K562 (cell line): Measurements from ENCODE around the gene CDC26. TPM values are rescaled to one million over a fixed set of nuclear protein-coding genes. Genes with fewer than 3 reads are reported as not detected.

Experiments used
- polyA plus RNA-seq, 8 experiments: library from polyadenylated mRNA; depleted of rRNA in 4 of 8; stranded (reverse) in 5 of 8; unstranded in 3 of 8; fragments of >200 nt; fragmentation: Nextera tagmentation in 2 of 8; fragmentation: Illumina TruSeq in 1 of 8; extraction: Ambion mirVana in 2 of 8; extraction: Trizol in 1 of 8; gene quantifications; 2 replicates each; pipeline versions ENCODE4 v1.2.1 to v1.2.3, GENCODE V29; 2011 to 2014; ENCODE audit warnings: inconsistent platforms in 1 of 8, missing spikeins in 1 of 8
- total RNA-seq, 7 experiments: library from RNA; depleted of rRNA in 6 of 7; stranded (reverse); fragments of >200 nt in 6 of 7; fragmentation: Illumina TruSeq in 2 of 7; extraction: Trizol in 2 of 7; gene quantifications; 2 replicates each; pipeline versions ENCODE4 v1.2.1 to v1.2.3, GENCODE V29; 2011 to 2021; ENCODE audit warnings: low replicate concordance in 1 of 7

Gene CDC26
- total and polyA plus RNA-seq, 9 of the 15 experiments (the other 6 are each of a cell fraction or from before 2014, with no cell fraction given) = 33.0 to 147 (median 60.0) TPM

Other genes with a start within 250 kb of the CDC26 start
Only the 7 nearest of the 13 such genes appear.
- gene FKBP15, start 54.3 kb downstream of the CDC26 start, total RNA-seq (2014; rRNA removed) = 15.2 and 18.3 TPM in 2 replicates
- gene FKBP15, start 54.3 kb downstream of the CDC26 start, total RNA-seq (2014; rRNA removed; fragmentation: Illumina TruSeq; extraction: Trizol) = 16.3 and 18.1 TPM in 2 replicates
- 20.1 and 21.6 TPM in 2 replicates for gene FKBP15, start 54.3 kb downstream of the CDC26 start, total RNA-seq (2015; rRNA removed; fragmentation: Illumina TruSeq; extraction: Trizol)
- gene FKBP15, start 54.3 kb downstream of the CDC26 start, total RNA-seq (2021) = 17.9 and 18.9 TPM in 2 replicates
- gene FKBP15, start 54.3 kb downstream of the CDC26 start, polyA plus RNA-seq (2011; rRNA removed) = 38.0 and 45.2 TPM in 2 replicates
- 19.5 and 23.2 TPM in 2 replicates for gene FKBP15, start 54.3 kb downstream of the CDC26 start, polyA plus RNA-seq (2014; fragmentation: Illumina TruSeq; extraction: Trizol)
- gene FKBP15, start 54.3 kb downstream of the CDC26 start, polyA plus RNA-seq (2014; fragmentation: Nextera tagmentation; extraction: Ambion mirVana) = 10 to 100 TPM in 1 of 2 experiments, 1 to 10 TPM in 1; 8.7 to 15.3 TPM
- gene FKBP15, start 54.3 kb downstream of the CDC26 start, polyA plus RNA-seq (2014; rRNA removed) = 17.9 and 18.9 TPM in 2 replicates
- 15.4 and 17.2 TPM in 2 replicates for gene SLC31A1, start 54.0 kb downstream of the CDC26 start, total RNA-seq (2014; rRNA removed)
- gene SLC31A1, start 54.0 kb downstream of the CDC26 start, total RNA-seq (2014; rRNA removed; fragmentation: Illumina TruSeq; extraction: Trizol) = 28.6 and 29.9 TPM in 2 replicates
- 17.3 and 19.7 TPM in 2 replicates for gene SLC31A1, start 54.0 kb downstream of the CDC26 start, total RNA-seq (2015; rRNA removed; fragmentation: Illumina TruSeq; extraction: Trizol)
- 25.8 and 25.9 TPM in 2 replicates for gene SLC31A1, start 54.0 kb downstream of the CDC26 start, total RNA-seq (2021)
- 39.3 and 40.7 TPM in 2 replicates for gene SLC31A1, start 54.0 kb downstream of the CDC26 start, polyA plus RNA-seq (2011; rRNA removed)
- gene SLC31A1, start 54.0 kb downstream of the CDC26 start, polyA plus RNA-seq (2014; fragmentation: Illumina TruSeq; extraction: Trizol) = 32.0 and 34.6 TPM in 2 replicates
- 10 to 100 TPM; 21.7 to 30.7 TPM for gene SLC31A1, start 54.0 kb downstream of the CDC26 start, polyA plus RNA-seq (2014; fragmentation: Nextera tagmentation; extraction: Ambion mirVana)
- 19.7 and 25.4 TPM in 2 replicates for gene SLC31A1, start 54.0 kb downstream of the CDC26 start, polyA plus RNA-seq (2014; rRNA removed)
- gene PRPF4, start 86 bp upstream of the CDC26 start, total RNA-seq (2014; rRNA removed) = 36.2 and 39.8 TPM in 2 replicates
- gene PRPF4, start 86 bp upstream of the CDC26 start, total RNA-seq (2014; rRNA removed; fragmentation: Illumina TruSeq; extraction: Trizol) = 42.4 and 45.0 TPM in 2 replicates
- gene PRPF4, start 86 bp upstream of the CDC26 start, total RNA-seq (2015; rRNA removed; fragmentation: Illumina TruSeq; extraction: Trizol) = 52.7 and 53.2 TPM in 2 replicates
- 36.1 and 36.7 TPM in 2 replicates for gene PRPF4, start 86 bp upstream of the CDC26 start, total RNA-seq (2021)
- gene PRPF4, start 86 bp upstream of the CDC26 start, polyA plus RNA-seq (2011; rRNA removed) = 18.3 and 26.1 TPM in 2 replicates
- 44.7 and 49.8 TPM in 2 replicates for gene PRPF4, start 86 bp upstream of the CDC26 start, polyA plus RNA-seq (2014; fragmentation: Illumina TruSeq; extraction: Trizol)
- 10 to 100 TPM; 25.8 to 66.0 TPM for gene PRPF4, start 86 bp upstream of the CDC26 start, polyA plus RNA-seq (2014; fragmentation: Nextera tagmentation; extraction: Ambion mirVana)
- gene PRPF4, start 86 bp upstream of the CDC26 start, polyA plus RNA-seq (2014; rRNA removed) = 29.5 and 30.2 TPM in 2 replicates
- gene RNF183, start 27.8 kb upstream of the CDC26 start, total RNA-seq (2014; rRNA removed) = not detected in 2 replicates
- not detected in 2 replicates for gene RNF183, start 27.8 kb upstream of the CDC26 start, total RNA-seq (2014; rRNA removed; fragmentation: Illumina TruSeq; extraction: Trizol)
- not detected in 2 replicates for gene RNF183, start 27.8 kb upstream of the CDC26 start, total RNA-seq (2015; rRNA removed; fragmentation: Illumina TruSeq; extraction: Trizol)
- gene RNF183, start 27.8 kb upstream of the CDC26 start, total RNA-seq (2021) = 0.22 TPM in 1 of 2 replicates, not detected in the other
- 2.0 and 3.1 TPM in 2 replicates for gene RNF183, start 27.8 kb upstream of the CDC26 start, polyA plus RNA-seq (2011; rRNA removed)
- gene RNF183, start 27.8 kb upstream of the CDC26 start, polyA plus RNA-seq (2014; fragmentation: Illumina TruSeq; extraction: Trizol) = 0.08 TPM in 1 of 2 replicates, not detected in the other
- gene RNF183, start 27.8 kb upstream of the CDC26 start, polyA plus RNA-seq (2014; fragmentation: Nextera tagmentation; extraction: Ambion mirVana) = under 1 TPM in 1 of 2 experiments, not detected in 1; 0.04 TPM
- gene RNF183, start 27.8 kb upstream of the CDC26 start, polyA plus RNA-seq (2014; rRNA removed) = 0.08 and 0.11 TPM in 2 replicates
- 0.64 and 0.78 TPM in 2 replicates for gene WDR31, start 64.7 kb upstream of the CDC26 start, total RNA-seq (2014; rRNA removed)
- gene WDR31, start 64.7 kb upstream of the CDC26 start, total RNA-seq (2014; rRNA removed; fragmentation: Illumina TruSeq; extraction: Trizol) = 0.95 and 1.3 TPM in 2 replicates
- gene WDR31, start 64.7 kb upstream of the CDC26 start, total RNA-seq (2015; rRNA removed; fragmentation: Illumina TruSeq; extraction: Trizol) = 0.80 and 1.0 TPM in 2 replicates
- 1.4 and 1.5 TPM in 2 replicates for gene WDR31, start 64.7 kb upstream of the CDC26 start, total RNA-seq (2021)
- gene WDR31, start 64.7 kb upstream of the CDC26 start, polyA plus RNA-seq (2011; rRNA removed) = 1.3 and 1.8 TPM in 2 replicates
- 1.2 and 1.3 TPM in 2 replicates for gene WDR31, start 64.7 kb upstream of the CDC26 start, polyA plus RNA-seq (2014; fragmentation: Illumina TruSeq; extraction: Trizol)
- under 1 TPM; 0.35 to 0.71 TPM for gene WDR31, start 64.7 kb upstream of the CDC26 start, polyA plus RNA-seq (2014; fragmentation: Nextera tagmentation; extraction: Ambion mirVana)
- 0.66 and 1.5 TPM in 2 replicates for gene WDR31, start 64.7 kb upstream of the CDC26 start, polyA plus RNA-seq (2014; rRNA removed)
- 0.16 and 0.18 TPM in 2 replicates for gene BSPRY, start 74.0 kb upstream of the CDC26 start, total RNA-seq (2014; rRNA removed)
- 0.18 and 0.22 TPM in 2 replicates for gene BSPRY, start 74.0 kb upstream of the CDC26 start, total RNA-seq (2014; rRNA removed; fragmentation: Illumina TruSeq; extraction: Trizol)
- gene BSPRY, start 74.0 kb upstream of the CDC26 start, total RNA-seq (2015; rRNA removed; fragmentation: Illumina TruSeq; extraction: Trizol) = 0.22 and 0.23 TPM in 2 replicates
- 0.16 and 0.45 TPM in 2 replicates for gene BSPRY, start 74.0 kb upstream of the CDC26 start, total RNA-seq (2021)
- gene BSPRY, start 74.0 kb upstream of the CDC26 start, polyA plus RNA-seq (2011; rRNA removed) = 0.46 and 0.67 TPM in 2 replicates
- 0.21 and 0.22 TPM in 2 replicates for gene BSPRY, start 74.0 kb upstream of the CDC26 start, polyA plus RNA-seq (2014; fragmentation: Illumina TruSeq; extraction: Trizol)
- gene BSPRY, start 74.0 kb upstream of the CDC26 start, polyA plus RNA-seq (2014; fragmentation: Nextera tagmentation; extraction: Ambion mirVana) = under 1 TPM; 0.07 TPM
- 0.17 and 0.34 TPM in 2 replicates for gene BSPRY, start 74.0 kb upstream of the CDC26 start, polyA plus RNA-seq (2014; rRNA removed)
- gene HDHD3, start 101.4 kb upstream of the CDC26 start, total RNA-seq (2014; rRNA removed) = 13.8 and 20.4 TPM in 2 replicates
- gene HDHD3, start 101.4 kb upstream of the CDC26 start, total RNA-seq (2014; rRNA removed; fragmentation: Illumina TruSeq; extraction: Trizol) = 4.4 and 5.0 TPM in 2 replicates
- 12.5 and 14.4 TPM in 2 replicates for gene HDHD3, start 101.4 kb upstream of the CDC26 start, total RNA-seq (2015; rRNA removed; fragmentation: Illumina TruSeq; extraction: Trizol)
- 15.7 TPM in 2 replicates for gene HDHD3, start 101.4 kb upstream of the CDC26 start, total RNA-seq (2021)
- gene HDHD3, start 101.4 kb upstream of the CDC26 start, polyA plus RNA-seq (2011; rRNA removed) = 10.7 and 10.9 TPM in 2 replicates
- 10.1 and 12.9 TPM in 2 replicates for gene HDHD3, start 101.4 kb upstream of the CDC26 start, polyA plus RNA-seq (2014; fragmentation: Illumina TruSeq; extraction: Trizol)
- gene HDHD3, start 101.4 kb upstream of the CDC26 start, polyA plus RNA-seq (2014; fragmentation: Nextera tagmentation; extraction: Ambion mirVana) = 1 to 10 TPM; 1.1 to 2.0 TPM
- 19.1 and 22.7 TPM in 2 replicates for gene HDHD3, start 101.4 kb upstream of the CDC26 start, polyA plus RNA-seq (2014; rRNA removed)